GM18519 (cell line): Measurements from ENCODE around the gene ABCC4.
A peak's percentile ranks its signal among the peaks of the same experiment; 100 is the strongest.

Source experiments
- ATAC-seq: cut with Tn5 transposase; IDR thresholded peaks from one replicate; pipeline ENCODE4 v1.9.1; 2021; ENCODE audit warnings: mild to moderate bottlenecking, moderate library complexity; ENCODE audit not compliant: unreplicated experiment, low FRiP score

Gene ABCC4

DNA sequence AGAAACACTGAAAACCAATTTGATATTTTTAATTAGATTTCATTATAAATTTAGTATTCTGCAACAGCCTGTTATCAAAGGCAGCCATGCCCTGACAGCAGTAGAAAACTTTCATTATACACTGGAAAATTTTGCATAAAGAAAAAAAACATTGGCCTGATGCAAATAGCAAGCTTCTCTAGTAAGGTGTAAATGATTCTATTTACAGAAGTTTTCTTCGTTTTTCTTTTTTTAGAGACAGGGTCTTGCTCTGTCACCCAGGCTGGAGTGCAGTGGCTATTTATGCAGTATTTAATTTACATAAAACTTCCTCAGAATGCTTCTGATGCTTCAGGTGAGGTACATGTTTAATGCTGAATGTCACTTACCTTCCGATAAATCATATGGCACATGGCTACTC, 67.0 kb downstream of the ABCC4 start:
- ATAC-seq = peak; percentile 85

- no peak for ATAC-seq
These were observed 68.1 kb downstream of the ABCC4 start for GRCh38 chr13:95233026-95233635.

DNA sequence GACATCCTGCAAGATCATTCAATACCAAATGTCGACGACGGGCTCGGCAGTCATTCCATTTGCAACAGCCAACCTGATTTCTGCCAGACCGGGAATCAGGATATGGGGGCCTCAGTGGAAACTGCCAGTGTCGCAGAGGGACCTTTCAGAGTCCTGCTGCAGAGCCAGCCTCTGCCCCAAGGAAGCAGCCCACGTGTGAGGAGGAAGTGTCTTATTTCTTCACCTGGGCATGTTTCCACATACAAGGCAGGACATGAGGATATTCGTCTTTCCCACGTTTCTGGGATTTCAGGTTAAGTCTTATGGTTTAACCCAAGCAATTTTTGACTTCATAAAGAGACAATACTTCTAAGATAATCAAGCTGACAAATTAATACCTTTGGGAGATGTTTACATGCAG, 69.9 kb downstream of the ABCC4 start:
- ATAC-seq = no peak

DNA sequence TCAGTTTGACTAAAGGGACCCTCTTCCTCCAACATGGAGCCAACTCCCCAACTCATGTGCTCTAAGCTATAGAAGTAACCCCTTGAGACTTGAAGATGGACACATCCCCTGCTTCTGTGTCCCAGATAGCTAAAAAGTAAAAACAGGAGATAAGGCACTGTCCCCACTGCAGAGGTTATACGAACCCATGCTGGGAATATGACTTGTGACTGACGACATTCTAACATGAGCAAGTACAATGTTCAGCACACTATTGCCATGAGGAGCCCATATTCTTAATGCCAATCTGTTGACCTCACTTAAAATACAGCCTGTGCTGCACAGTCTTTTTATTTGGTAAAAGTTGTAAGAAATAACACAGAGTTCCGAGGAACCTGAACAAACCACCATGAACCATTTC, 71.4 kb downstream of the ABCC4 start:
- ATAC-seq = no peak

DNA sequence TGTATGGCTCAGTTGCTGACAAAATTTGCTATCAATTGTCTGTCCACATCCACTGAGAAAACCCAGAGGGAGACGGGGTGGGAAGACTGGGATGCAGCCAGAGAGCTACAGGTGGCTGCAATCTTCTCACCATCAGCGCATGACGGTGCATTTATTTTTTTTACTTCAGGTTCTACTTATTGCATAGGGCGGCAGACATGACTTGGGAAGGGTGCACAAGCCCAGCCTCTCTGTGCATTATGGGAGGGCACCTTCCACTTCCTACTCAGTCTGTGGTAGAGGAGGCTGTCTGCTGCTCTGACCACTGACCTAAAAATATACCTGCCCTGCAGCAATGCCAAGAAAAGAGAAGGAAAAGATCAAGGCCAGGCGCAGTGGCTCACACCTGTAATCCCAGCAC, 73.1 kb downstream of the ABCC4 start:
- ATAC-seq = no peak

GRCh38 chr13:95226932-95227695, 74.1 kb downstream of the ABCC4 start:
- ATAC-seq = peak; percentile 93

GRCh38 chr13:95226476-95226875, 74.8 kb downstream of the ABCC4 start:
- peak; percentile 7 for ATAC-seq

DNA sequence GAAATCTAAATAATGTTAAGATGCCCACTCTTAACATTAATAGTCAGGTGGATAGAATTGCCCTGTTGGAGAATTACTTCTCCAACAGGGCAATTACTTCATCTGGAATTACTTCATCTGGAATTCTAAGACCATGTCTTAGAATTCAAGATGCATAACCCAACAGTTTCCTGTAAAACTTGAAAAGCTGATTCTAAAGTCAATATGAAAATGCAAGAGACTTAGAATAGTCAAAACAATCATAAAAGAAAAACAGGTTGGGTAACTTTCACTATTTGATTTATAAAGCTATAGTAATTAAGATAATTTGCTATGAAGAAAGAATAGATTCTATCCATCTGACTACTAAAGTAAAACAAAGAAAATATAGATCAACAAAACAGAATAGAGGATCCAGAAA, 75.2 kb downstream of the ABCC4 start:
- no peak for ATAC-seq

DNA sequence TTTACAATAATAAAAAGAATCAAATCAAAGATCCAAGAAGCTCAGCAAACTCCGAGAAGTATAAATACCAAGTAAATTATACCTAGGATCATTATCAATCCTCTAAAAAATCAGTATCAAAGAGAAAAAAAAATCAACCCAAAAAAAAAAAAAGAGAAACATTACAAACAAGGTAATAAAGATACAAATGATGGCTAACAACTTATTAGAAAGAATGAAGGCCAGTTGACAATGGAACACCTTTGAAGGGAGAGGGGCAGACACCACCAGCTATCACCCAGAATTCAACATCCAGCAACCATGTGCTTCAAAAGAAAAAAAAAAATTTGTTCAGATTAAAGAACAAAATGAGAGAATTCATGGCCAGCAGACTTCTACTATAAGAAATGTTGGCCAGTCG, 77.2 kb downstream of the ABCC4 start:
- ATAC-seq = no peak

DNA sequence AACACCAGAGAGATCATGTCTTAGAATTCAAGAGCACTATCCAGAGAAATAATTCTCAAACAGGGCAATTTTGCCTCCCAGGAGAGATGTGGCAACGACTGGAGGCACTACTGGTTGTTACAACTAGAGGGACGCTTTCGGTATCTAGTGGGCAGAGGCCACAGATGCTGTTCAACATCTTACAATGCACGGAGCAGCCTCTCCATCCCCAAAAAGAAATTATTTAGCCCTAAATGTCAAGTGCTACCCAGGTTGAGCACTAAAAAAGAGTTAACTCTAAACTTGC, 78.6 kb downstream of the ABCC4 start:
- ATAC-seq = no peak

GRCh38 chr13:95221971-95222732, 79.1 kb downstream of the ABCC4 start:
- no peak for ATAC-seq

DNA sequence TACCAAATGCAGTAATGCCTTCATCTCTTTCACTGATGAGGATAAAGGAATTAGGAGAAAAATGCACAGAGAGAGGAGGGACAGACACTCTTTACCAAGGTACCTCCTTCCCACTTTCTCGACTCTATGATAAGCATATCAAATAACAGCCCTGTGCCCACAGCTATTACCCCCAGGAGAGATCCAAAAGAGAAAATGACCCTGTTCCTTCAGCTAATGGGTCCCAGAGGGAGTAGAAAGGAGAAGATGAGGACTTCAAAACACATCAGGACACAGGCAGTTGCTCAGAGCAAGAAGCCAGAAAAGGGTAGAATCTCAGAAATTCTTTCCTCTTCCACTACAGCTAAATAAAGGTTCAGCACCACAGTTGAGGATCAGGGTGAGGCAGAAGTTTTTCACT, 80.6 kb downstream of the ABCC4 start:
- no peak for ATAC-seq

DNA sequence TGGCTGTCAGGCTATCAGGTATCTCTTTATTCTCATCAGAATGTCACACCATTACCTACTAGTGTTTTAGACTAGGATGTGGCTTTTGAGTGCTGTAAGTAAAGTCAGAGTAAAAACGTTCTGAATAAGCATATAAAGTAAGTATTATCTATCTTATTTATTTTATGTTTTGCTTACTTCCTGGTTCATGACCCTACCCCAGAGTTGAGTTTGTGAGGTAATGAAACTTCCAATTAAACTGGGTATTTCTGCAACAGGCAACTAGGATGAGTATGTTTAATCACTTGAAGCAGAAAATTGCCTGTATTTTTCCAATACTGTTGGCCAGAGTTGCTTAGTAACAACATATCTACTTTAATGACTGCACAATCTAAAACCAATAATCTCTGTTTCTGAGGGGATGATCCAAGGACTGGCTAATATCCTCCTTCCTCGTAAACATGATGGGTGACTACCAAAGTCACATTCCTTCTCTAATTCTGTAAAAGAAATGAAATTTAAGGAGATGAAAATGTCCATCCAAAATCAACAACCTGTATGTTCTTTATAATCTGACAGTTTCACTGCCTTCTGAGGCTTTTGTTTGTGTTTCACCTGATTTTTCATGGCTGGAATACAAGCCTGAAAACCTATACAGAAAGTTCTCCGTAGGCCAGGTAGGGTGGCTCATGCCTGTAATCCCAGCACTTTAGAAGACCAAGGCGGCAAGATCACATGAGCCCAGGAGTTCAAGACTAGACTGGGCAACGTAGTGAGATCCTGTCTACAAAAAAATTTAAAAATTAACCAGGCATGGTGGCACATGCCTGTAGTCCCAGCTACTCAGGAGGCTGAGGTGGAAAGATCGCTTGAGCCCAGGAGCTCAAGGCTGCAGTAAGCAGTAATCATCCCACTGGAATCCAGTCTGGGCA, 83.1 kb downstream of the ABCC4 start:
- no peak for ATAC-seq

- no peak for ATAC-seq
These were observed 85.1 kb downstream of the ABCC4 start for GRCh38 chr13:95216182-95216581.

- ATAC-seq = no peak
These were observed 88.0 kb downstream of the ABCC4 start for GRCh38 chr13:95212983-95213850.

GRCh38 chr13:95209109-95209508, 92.1 kb downstream of the ABCC4 start:
- no peak for ATAC-seq

DNA sequence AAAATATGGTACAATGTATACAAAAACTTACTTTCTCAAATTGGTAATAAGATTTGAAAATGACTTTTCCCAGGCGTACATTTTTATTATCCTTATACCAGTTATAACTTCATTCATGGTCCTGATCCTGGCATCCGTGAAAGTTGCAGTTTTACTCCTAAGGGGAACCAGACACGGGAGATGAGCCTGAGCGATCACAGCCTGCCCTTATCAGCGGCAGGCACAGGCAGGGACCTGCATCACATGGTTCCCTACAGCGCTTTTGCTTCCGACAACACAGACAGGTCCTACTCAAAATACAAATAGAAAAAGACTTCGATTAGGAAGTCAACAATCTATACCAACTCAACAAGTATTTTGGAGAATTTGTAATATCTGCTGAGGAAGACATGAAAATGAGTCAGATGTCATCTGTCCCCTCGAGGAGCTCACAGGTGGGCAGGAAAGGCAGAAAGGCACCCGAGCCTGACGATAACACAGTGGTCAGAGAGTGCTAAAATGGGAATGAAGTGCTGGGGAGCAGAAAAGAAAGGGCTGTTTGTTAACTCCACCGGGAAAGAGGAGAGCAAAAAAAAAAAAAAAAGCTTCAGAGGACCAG, 93.4 kb downstream of the ABCC4 start:
- peak; percentile 94 for ATAC-seq

GRCh38 chr13:95206116-95206515, 95.1 kb downstream of the ABCC4 start:
- no peak for ATAC-seq

GRCh38 chr13:95204231-95204765, 97.0 kb downstream of the ABCC4 start:
- no peak for ATAC-seq
